DOHH2 (cell line): ENCODE measurements around the gene TACC2.

Experiments used
- EZH2phosphoT487 ChIP-seq: fragments of 200-600 bp; sonication (generic); IDR thresholded peaks from 2 replicates; pipeline ENCODE4 v1.6.1; 2017; ENCODE audit warnings: borderline replicate concordance, mild to moderate bottlenecking, antibody characterized with exemption, low read length, moderate library complexity, mixed read lengths
- TF ChIP-seq, protein P1 (sequence below): fragments of 200-600 bp; sonication (generic); IDR thresholded peaks from one replicate; pipeline ENCODE4 v1.5.1; 2014; ENCODE audit warnings: antibody characterized with exemption, mild to moderate bottlenecking, low read depth, low read length; ENCODE audit not compliant: poor library complexity, severe bottlenecking

DNA sequence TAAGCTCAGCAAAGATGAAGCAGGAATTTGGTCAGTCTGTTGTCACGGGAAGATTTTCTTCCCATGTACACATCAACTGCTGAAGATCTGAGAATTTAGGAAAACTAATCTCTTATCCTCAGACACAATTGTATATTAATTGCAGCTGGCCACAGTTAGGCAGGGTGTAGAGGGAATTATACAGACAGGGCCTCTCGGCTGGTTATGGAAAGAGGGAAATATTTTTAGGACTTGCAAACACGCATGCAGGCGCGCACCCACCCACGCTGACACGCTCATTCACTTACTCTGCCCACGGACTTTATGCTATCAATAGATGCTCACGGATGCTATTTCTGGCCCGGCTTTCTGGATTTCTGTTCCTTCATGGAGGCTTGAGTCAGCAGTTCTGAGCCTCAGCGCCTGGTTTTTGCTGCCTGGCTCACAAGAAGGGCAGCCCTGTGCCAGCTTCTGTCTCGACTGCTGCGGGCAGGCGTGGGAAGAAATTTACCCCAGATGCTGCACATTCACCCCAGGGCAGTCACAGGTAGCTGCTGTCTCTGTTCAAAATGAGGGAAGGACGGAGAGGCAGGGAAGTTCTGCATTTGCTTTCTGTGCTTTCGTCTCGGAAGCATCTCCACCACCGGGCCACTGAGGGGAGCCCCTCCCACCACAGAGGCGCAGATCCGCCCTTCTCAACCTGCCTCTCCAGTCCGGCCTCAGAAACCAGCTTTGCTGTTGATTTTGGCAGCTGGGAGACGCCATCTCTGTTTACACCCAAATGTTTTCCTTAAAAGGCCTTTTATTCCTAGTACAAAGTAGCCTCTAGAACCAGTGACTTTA lies 165.8 kb downstream of the TACC2 start:
- TF ChIP-seq, protein P1, sequence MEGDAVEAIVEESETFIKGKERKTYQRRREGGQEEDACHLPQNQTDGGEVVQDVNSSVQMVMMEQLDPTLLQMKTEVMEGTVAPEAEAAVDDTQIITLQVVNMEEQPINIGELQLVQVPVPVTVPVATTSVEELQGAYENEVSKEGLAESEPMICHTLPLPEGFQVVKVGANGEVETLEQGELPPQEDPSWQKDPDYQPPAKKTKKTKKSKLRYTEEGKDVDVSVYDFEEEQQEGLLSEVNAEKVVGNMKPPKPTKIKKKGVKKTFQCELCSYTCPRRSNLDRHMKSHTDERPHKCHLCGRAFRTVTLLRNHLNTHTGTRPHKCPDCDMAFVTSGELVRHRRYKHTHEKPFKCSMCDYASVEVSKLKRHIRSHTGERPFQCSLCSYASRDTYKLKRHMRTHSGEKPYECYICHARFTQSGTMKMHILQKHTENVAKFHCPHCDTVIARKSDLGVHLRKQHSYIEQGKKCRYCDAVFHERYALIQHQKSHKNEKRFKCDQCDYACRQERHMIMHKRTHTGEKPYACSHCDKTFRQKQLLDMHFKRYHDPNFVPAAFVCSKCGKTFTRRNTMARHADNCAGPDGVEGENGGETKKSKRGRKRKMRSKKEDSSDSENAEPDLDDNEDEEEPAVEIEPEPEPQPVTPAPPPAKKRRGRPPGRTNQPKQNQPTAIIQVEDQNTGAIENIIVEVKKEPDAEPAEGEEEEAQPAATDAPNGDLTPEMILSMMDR: no peak
- TF ChIP-seq EZH2phosphoT487: no peak
